Measurements from ENCODE around the gene GPC3. TPM values are rescaled to one million over a fixed set of nuclear protein-coding genes. Genes with fewer than 3 reads are reported as not detected.

The GPC3 gene
- total RNA-seq, 1 donor from 2014 or later = not detected

GRCh38 chrX:133881893-133882292, 103.5 kb downstream of the GPC3 start:
- DNase-seq (no peak), ATAC-seq (ENCODE audit: low read depth) (no peak)
- Mint-ChIP-seq H3K9me3 (no peaks in the 10 kb centered on the region), H3K36me3 (ENCODE audit: low read depth) (no peaks in the 10 kb centered on the region), H3K4me1 (no peaks in the 10 kb centered on the region), H3K4me3 (no peak overlapping the region), H3K27ac (no peak overlapping the region), H3K27me3 (no peaks in the 10 kb centered on the region)
- CTCF ChIA-PET = no interaction called here
- TF ChIP-seq CTCF (IDR thresholded peaks at IDR 0.05) = no peak
- POLR2A ChIA-PET = no interaction called here
- intact Hi-C loops (cut with micrococcal nuclease) = no loop called here

- no peak for TF ChIP-seq CTCF (IDR thresholded peaks at IDR 0.05)
- Mint-ChIP-seq H3K36me3 (ENCODE audit: low read depth) (no peaks in the 10 kb centered on the region), H3K27me3 (no peaks in the 10 kb centered on the region), H3K27ac (no peak overlapping the region), H3K4me1 (no peaks in the 10 kb centered on the region), H3K9me3 (no peaks in the 10 kb centered on the region), H3K4me3 (no peak overlapping the region)
- DNase-seq = no peak
- no peak for ATAC-seq (ENCODE audit: low read depth)
- ChIA-PET CTCF (no interaction called here), POLR2A (no interaction called here)
- intact Hi-C loops (cut with micrococcal nuclease) = no loop called here
These were observed 104.4 kb downstream of the GPC3 start for GRCh38 chrX:133881007-133881406.

GRCh38 chrX:133880032-133880443, 105.4 kb downstream of the GPC3 start:
- H3K4me3 Mint-ChIP-seq = no peak overlapping the region
- CTCF ChIA-PET = no interaction called here
- intact Hi-C loops (cut with micrococcal nuclease) = no loop called here
- no peaks in the 10 kb centered on the region for H3K36me3 Mint-ChIP-seq (ENCODE audit: low read depth)
- no peaks in the 10 kb centered on the region for H3K27me3 Mint-ChIP-seq
- no peak for TF ChIP-seq CTCF (IDR thresholded peaks at IDR 0.05)
- no peak overlapping the region for H3K27ac Mint-ChIP-seq
- DNase-seq (no peak), ATAC-seq (ENCODE audit: low read depth) (no peak)
- H3K9me3 Mint-ChIP-seq = no peaks in the 10 kb centered on the region
- POLR2A ChIA-PET = no interaction called here
- H3K4me1 Mint-ChIP-seq = no peaks in the 10 kb centered on the region

- Mint-ChIP-seq H3K4me3 (no peak overlapping the region), H3K36me3 (ENCODE audit: low read depth) (no peaks in the 10 kb centered on the region), H3K9me3 (no peaks in the 10 kb centered on the region), H3K27me3 (no peaks in the 10 kb centered on the region), H3K27ac (no peak overlapping the region), H3K4me1 (no peaks in the 10 kb centered on the region)
- ChIA-PET CTCF (no interaction called here), POLR2A (no interaction called here)
- TF ChIP-seq CTCF (IDR thresholded peaks at IDR 0.05) = no peak
- DNase-seq (no peak), ATAC-seq (ENCODE audit: low read depth) (no peak)
- intact Hi-C loops (cut with micrococcal nuclease) = no loop called here
These were observed 106.7 kb downstream of the GPC3 start for GRCh38 chrX:133878710-133879109.

- Mint-ChIP-seq H3K4me1 (no peaks in the 10 kb centered on the region), H3K9me3 (no peaks in the 10 kb centered on the region), H3K27ac (no peak overlapping the region), H3K27me3 (no peaks in the 10 kb centered on the region), H3K4me3 (no peak overlapping the region), H3K36me3 (ENCODE audit: low read depth) (no peaks in the 10 kb centered on the region)
- DNase-seq (no peak), ATAC-seq (ENCODE audit: low read depth) (no peak)
- CTCF ChIA-PET = no interaction called here
- POLR2A ChIA-PET = no interaction called here
- intact Hi-C loops (cut with micrococcal nuclease) = no loop called here
- no peak for TF ChIP-seq CTCF (IDR thresholded peaks at IDR 0.05)
These were observed 108.7 kb downstream of the GPC3 start for GRCh38 chrX:133876646-133877045.

Measured in activated B cell treated with CpG ODN at 0.5 μM for 24 hours (primary cell).